ENCODE measurements around the gene HIBCH. TPM values are rescaled to one million over a fixed set of nuclear protein-coding genes. Genes with fewer than 3 reads are reported as not detected.
A peak's percentile ranks its signal among the peaks of the same experiment; 100 is the strongest.

Gene HIBCH
- total and polyA plus RNA-seq, 2 of the 13 experiments (the other 11 are each of a cell fraction or from before 2014, with no cell fraction given): 18.8 to 49.5 TPM

DNA sequence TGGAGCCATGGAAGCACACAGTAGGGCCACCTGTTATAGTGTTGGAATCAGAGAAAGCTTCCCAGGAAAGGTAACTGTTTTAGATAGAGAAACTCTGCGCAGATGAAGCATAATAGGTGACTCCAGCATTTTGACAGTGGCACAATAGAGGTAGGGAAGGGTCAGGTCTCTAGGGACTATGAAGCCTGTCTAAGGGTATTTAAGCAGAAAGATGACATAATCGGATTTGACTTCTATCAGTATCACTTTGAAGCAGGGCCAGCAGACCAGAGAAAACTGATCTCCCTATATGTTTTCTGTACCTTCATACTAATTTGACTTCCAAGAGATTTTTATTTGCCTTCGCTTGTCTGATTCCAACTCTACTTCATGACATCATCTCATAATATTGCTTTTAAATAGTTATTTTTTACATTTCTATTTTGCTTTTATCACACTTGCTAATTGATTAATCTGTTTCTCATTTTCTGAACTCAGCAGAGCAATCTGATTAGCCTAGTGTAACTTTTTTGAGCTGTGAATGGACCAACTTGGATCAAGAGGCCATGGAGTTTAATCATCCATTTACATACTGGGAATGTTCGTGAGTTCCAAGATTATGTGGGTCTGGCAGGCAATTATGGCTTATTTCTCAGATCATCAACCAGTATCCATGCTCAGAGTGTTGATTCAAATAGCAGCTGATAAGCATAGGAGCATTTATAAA is 8.4 kb upstream of the HIBCH start:
- Histone ChIP-seq H4K20me1 (ENCODE audit: insufficient read depth, low read length) (no peaks in the 10 kb centered on the region), H3K9me3 (ENCODE audit: low read length) (no peaks in the 10 kb centered on the region), H3K4me2 (ENCODE audit: low read depth, low read length) (no peak overlapping the region), H3K4me1 (ENCODE audit: insufficient read depth, low read length) (peaks cover 10% of the 10 kb centered on the region), H3K36me3 (replicated peaks in 1 of 2; ENCODE audit: control insufficient read depth in 1 of 2, insufficient read depth in 2 of 2, low read length in 2 of 2) (no peaks in the 10 kb centered on the region), H3K27me3 (ENCODE audit: control insufficient read depth in 1 of 2, insufficient read depth in 2 of 2, low read length in 2 of 2) (no peaks in the 10 kb centered on the region), H2AFZ (ENCODE audit: low read length) (no peak overlapping the region), H3K79me2 (ENCODE audit: insufficient read depth, low read length) (no peaks in the 10 kb centered on the region), H3K4me3 (replicated peaks in 1 of 3; ENCODE audit: insufficient read depth in 1 of 3, low read depth in 2 of 3, low read length in 3 of 3) (no peak overlapping the region), H3K27ac (ENCODE audit: extremely low read length, insufficient read depth, low read length) (no peak overlapping the region), H3K9ac (ENCODE audit: insufficient read depth, low read depth, low read length) (no peak overlapping the region)
- DNase-seq (ENCODE audit: low spot score) (no peak), FAIRE-seq (no peak), ATAC-seq (no peak)
- TF ChIP-seq ZKSCAN1 (IDR thresholded peaks at IDR 0.05; ENCODE audit: low read length) (peak; percentile 29; the same call in 1 of the 2 replicates), ZNF792 (CRISPR knock-in tag; IDR thresholded peaks at IDR 0.05) (no peak), ATF7 (IDR thresholded peaks at IDR 0.05) (peak; percentile 84), ATF7 (CRISPR knock-in tag; IDR thresholded peaks at IDR 0.05) (no peak)
- ChIA-PET POLR2A (no interaction called here), CTCF (ENCODE audit: low intra/inter-chr PET ratio, low total read pairs) (interaction anchor here (1.6 kb wide), 1 partner anchor 44 kb away, joined by 9 read pairs; no protein-coding TSS in a partner anchor)
- in situ Hi-C loops (cut with HindIII; ENCODE audit: extremely low pct_ligation_motif_present, low pct_unique_long_range_greater_than_20kb): loop anchor here (25.0 kb wide), 1 partner anchor 184 kb away; no protein-coding TSS in a partner anchor
- intact Hi-C loops (cut with micrococcal nuclease; ENCODE audit: unreplicated experiment): loop anchor here (1.0 kb wide), 2 partner anchors 44 to 183 kb away; no protein-coding TSS in a partner anchor
- BruUV-seq (replicated peaks): no TSS peak
- 64% methylated on average over 4 of the region's 4 CpGs for WGBS (ENCODE audit: low lambda C conversion rate)

DNA sequence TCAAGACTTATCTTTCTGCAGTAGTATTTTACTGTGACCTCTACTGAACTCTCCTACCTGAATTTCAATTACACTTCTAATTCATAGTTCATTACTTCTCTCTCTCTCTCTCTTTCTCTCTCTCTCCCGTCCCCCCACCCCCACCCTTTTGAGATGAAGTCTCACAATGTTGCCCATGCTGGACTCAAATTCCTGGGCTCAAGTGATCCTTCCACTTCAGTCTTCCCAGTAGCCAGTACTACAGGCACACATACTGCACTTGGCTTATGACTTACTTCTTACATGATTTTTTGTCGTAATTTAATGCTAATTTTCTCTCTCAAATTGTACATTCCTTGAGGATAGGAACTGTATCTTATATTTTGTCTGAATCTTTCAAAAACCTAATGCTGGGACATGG is 6.0 kb upstream of the HIBCH start:
- in situ Hi-C loops (cut with HindIII; ENCODE audit: extremely low pct_ligation_motif_present, low pct_unique_long_range_greater_than_20kb) (loop anchor here (25.0 kb wide), 1 partner anchor 187 kb away; no protein-coding TSS in a partner anchor), intact Hi-C loops (cut with micrococcal nuclease; ENCODE audit: unreplicated experiment) (no loop called here)
- no peaks in the 10 kb centered on the region for H3K36me3 ChIP-seq (replicated peaks in 1 of 2; ENCODE audit: control insufficient read depth in 1 of 2, insufficient read depth in 2 of 2, low read length in 2 of 2)
- no peaks in the 10 kb centered on the region for H3K9me3 ChIP-seq (ENCODE audit: low read length)
- WGBS (ENCODE audit: low lambda C conversion rate): 28% methylated on average over 2 of the region's 2 CpGs
- no peaks in the 10 kb centered on the region for H4K20me1 ChIP-seq (ENCODE audit: insufficient read depth, low read length)
- no peak for ATAC-seq
- peaks cover 7% of the 10 kb centered on the region for H3K4me1 ChIP-seq (ENCODE audit: insufficient read depth, low read length)
- no peak overlapping the region for H3K9ac ChIP-seq (ENCODE audit: insufficient read depth, low read depth, low read length)
- no peak overlapping the region for H2AFZ ChIP-seq (ENCODE audit: low read length)
- CTCF ChIA-PET (ENCODE audit: low intra/inter-chr PET ratio, low total read pairs): no interaction called here
- POLR2A ChIA-PET: no interaction called here
- H3K4me3 ChIP-seq (replicated peaks in 1 of 3; ENCODE audit: insufficient read depth in 1 of 3, low read depth in 2 of 3, low read length in 3 of 3): no peak overlapping the region
- DNase-seq (ENCODE audit: low spot score): no peak
- no peaks in the 10 kb centered on the region for H3K27me3 ChIP-seq (ENCODE audit: control insufficient read depth in 1 of 2, insufficient read depth in 2 of 2, low read length in 2 of 2)
- no peak overlapping the region for H3K4me2 ChIP-seq (ENCODE audit: low read depth, low read length)
- BruUV-seq (replicated peaks): no TSS peak
- TF ChIP-seq PCBP2 (optimal IDR thresholded peaks at IDR 0.05; ENCODE audit: low read depth, low read length, poor library complexity, severe bottlenecking): no peak
- no peak for TF ChIP-seq ZNF589 (CRISPR knock-in tag; conservative IDR thresholded peaks at IDR 0.05)
- TF ChIP-seq SUZ12 (IDR thresholded peaks at IDR 0.05; ENCODE audit: low read depth, low read length): no peak
- TF ChIP-seq ATF5 (CRISPR knock-in tag; IDR thresholded peaks at IDR 0.05; ENCODE audit: low read depth): no peak
- TF ChIP-seq ZNF75D (CRISPR knock-in tag; IDR thresholded peaks at IDR 0.05; ENCODE audit: borderline replicate concordance): no peak
- TF ChIP-seq FOXP1 (IDR thresholded peaks at IDR 0.05): no peak
- no peak for TF ChIP-seq FOXP1 (CRISPR knock-in tag; IDR thresholded peaks at IDR 0.05)
- TF ChIP-seq CENPT (CRISPR knock-in tag; IDR thresholded peaks at IDR 0.05; ENCODE audit: low read depth): no peak
- TF ChIP-seq SP1 (IDR thresholded peaks at IDR 0.05): no peak
- TF ChIP-seq SP1 (CRISPR knock-in tag; IDR thresholded peaks at IDR 0.05): no peak
- no peak for TF ChIP-seq EP300 (IDR thresholded peaks at IDR 0.05; ENCODE audit: low read depth in 2 of 2, low read length in 2 of 2)
- no peak for TF ChIP-seq EP300 (CRISPR knock-in tag; IDR thresholded peaks at IDR 0.05; ENCODE audit: borderline replicate concordance)
- H3K79me2 ChIP-seq (ENCODE audit: insufficient read depth, low read length): no peaks in the 10 kb centered on the region
- FAIRE-seq: no peak
- H3K27ac ChIP-seq (ENCODE audit: extremely low read length, insufficient read depth, low read length): no peak overlapping the region
